Panc1 (cell line): ENCODE results near the gene TNFAIP1. TPM values are rescaled to one million over a fixed set of nuclear protein-coding genes. Genes with fewer than 3 reads are reported as not detected.

Source experiments
- ATAC-seq: fragments of 200-7000 bp; cut with Tn5 transposase; 2 replicates; pipeline ENCODE4 v1.9.1; 2020; ENCODE audit warnings: mild to moderate bottlenecking, moderate library complexity
- BruUV-seq: library from RNA; stranded (reverse); fragments of 400-500 nt; replicated peaks from 2 replicates; lab custom pipeline; 2021; lab: Mats Ljungman, UMichigan
- CTCF ChIA-PET: fragments of 300-600 bp; sonication (Branson Sonifier 250); formaldehyde crosslinking; loops from one replicate; lab custom pipeline; 2022; ENCODE audit warnings: antibody characterized with exemption; lab: Charles Lee
- POLR2A ChIA-PET: fragments of 300-600 bp; sonication (Branson Sonifier 250); formaldehyde crosslinking; loops from one replicate; lab custom pipeline; 2022; ENCODE audit warnings: antibody characterized with exemption; lab: Charles Lee
- DNase-seq: peaks from one replicate; pipeline ENCODE4 v3.0.0-alpha.2; 2010; ENCODE audit warnings: low read depth, low spot score
- H3K27ac ChIP-seq: 2 replicates; pipeline ENCODE4 v1.5.1; 2011; ENCODE audit warnings: mild to moderate bottlenecking, low read length, inconsistent platforms
- H3K27me3 ChIP-seq: fragments of 200-500 bp; sonication (Bioruptor generic); 2 replicates; pipeline ENCODE4 v1.6.0; 2014; ENCODE audit warnings: low read length, inconsistent platforms; ENCODE audit not compliant: control insufficient read depth, insufficient read depth
- H3K36me3 ChIP-seq: fragments of 200-500 bp; sonication (Bioruptor generic); 2 replicates; pipeline ENCODE4 v1.5.1; 2014; ENCODE audit warnings: inconsistent platforms, mild to moderate bottlenecking, low read length, moderate library complexity; ENCODE audit not compliant: control insufficient read depth, insufficient read depth
- H3K4me1 ChIP-seq: 2 replicates; pipeline ENCODE4 v1.5.1; 2011; ENCODE audit warnings: inconsistent platforms, mild to moderate bottlenecking, low read length, moderate library complexity; ENCODE audit not compliant: control insufficient read depth, insufficient read depth
- H3K4me3 ChIP-seq, 2 experiments: 2 replicates each; pipeline ENCODE4 v1.5.1; 2011 to 2012; ENCODE audit warnings: low read depth in 2 of 2, low read length in 2 of 2, mild to moderate bottlenecking in 2 of 2, inconsistent platforms in 1 of 2, moderate library complexity in 1 of 2
- H3K9me3 ChIP-seq: fragments of 200-500 bp; sonication (Bioruptor generic); 2 replicates; pipeline ENCODE4 v1.5.1; 2014; ENCODE audit warnings: low read depth, mild to moderate bottlenecking, inconsistent platforms, low read length, moderate library complexity; ENCODE audit not compliant: control insufficient read depth, insufficient read depth
- CTCF ChIP-seq: fragments of 450-650 bp; IDR thresholded peaks from 2 replicates; pipeline ENCODE4 v1.5.1; 2017; ENCODE audit warnings: mild to moderate bottlenecking
- POLR2AphosphoS5 ChIP-seq: IDR thresholded peaks from 2 replicates; pipeline ENCODE4 v1.6.1; 2012; ENCODE audit warnings: mild to moderate bottlenecking, low read depth, low read length, moderate library complexity
- SIN3A ChIP-seq: IDR thresholded peaks from 2 replicates; pipeline ENCODE4 v1.6.1; 2012; ENCODE audit warnings: low read depth, mild to moderate bottlenecking, low read length, moderate library complexity, borderline replicate concordance; ENCODE audit not compliant: insufficient read depth
- TCF7L2 ChIP-seq: IDR thresholded peaks from 2 replicates; pipeline ENCODE4 v1.6.1; 2011; ENCODE audit warnings: mild to moderate bottlenecking, low read depth, low read length, inconsistent platforms
- in situ Hi-C: cut with HindIII; loops from 2 replicates; pipeline ENCODE4 v1.10.0; 2016; ENCODE audit warnings: low sequenced_read_pairs, low pct_unique_long_range_greater_than_20kb
- intact Hi-C: fragments of 100-400 bp; cut with micrococcal nuclease; formaldehyde crosslinking; loops from one replicate; pipeline ENCODE4 v1.10.0; 2022; ENCODE audit not compliant: unreplicated experiment
- total RNA-seq: library from RNA; stranded (reverse); gene quantifications from one replicate; pipeline ENCODE4 v1.2.1, GENCODE V29; 2021; ENCODE audit not compliant: unreplicated experiment
- TF ChIP-seq, protein P1 (sequence below), 2 experiments: IDR thresholded peaks; 2 replicates each; pipeline ENCODE4 v1.6.1; 2011 to 2012; ENCODE audit warnings: low read depth in 2 of 2, control low read depth in 1 of 2, low read length in 1 of 2, mild to moderate bottlenecking in 1 of 2, moderate library complexity in 1 of 2; ENCODE audit not compliant: insufficient read depth in 1 of 2

TNFAIP1 gene
- total RNA-seq, 1 experiment from 2014 or later, result 55.8 TPM

- no peak for TF ChIP-seq CTCF
- TF ChIP-seq, protein P1, sequence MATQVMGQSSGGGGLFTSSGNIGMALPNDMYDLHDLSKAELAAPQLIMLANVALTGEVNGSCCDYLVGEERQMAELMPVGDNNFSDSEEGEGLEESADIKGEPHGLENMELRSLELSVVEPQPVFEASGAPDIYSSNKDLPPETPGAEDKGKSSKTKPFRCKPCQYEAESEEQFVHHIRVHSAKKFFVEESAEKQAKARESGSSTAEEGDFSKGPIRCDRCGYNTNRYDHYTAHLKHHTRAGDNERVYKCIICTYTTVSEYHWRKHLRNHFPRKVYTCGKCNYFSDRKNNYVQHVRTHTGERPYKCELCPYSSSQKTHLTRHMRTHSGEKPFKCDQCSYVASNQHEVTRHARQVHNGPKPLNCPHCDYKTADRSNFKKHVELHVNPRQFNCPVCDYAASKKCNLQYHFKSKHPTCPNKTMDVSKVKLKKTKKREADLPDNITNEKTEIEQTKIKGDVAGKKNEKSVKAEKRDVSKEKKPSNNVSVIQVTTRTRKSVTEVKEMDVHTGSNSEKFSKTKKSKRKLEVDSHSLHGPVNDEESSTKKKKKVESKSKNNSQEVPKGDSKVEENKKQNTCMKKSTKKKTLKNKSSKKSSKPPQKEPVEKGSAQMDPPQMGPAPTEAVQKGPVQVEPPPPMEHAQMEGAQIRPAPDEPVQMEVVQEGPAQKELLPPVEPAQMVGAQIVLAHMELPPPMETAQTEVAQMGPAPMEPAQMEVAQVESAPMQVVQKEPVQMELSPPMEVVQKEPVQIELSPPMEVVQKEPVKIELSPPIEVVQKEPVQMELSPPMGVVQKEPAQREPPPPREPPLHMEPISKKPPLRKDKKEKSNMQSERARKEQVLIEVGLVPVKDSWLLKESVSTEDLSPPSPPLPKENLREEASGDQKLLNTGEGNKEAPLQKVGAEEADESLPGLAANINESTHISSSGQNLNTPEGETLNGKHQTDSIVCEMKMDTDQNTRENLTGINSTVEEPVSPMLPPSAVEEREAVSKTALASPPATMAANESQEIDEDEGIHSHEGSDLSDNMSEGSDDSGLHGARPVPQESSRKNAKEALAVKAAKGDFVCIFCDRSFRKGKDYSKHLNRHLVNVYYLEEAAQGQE (IDR thresholded peaks at IDR 0.05; ENCODE audit: insufficient read depth in 1 of 2, low read depth in 2 of 2, low read length in 1 of 2), result no peak
- TF ChIP-seq SIN3A, result no peak
- no peak for TF ChIP-seq TCF7L2
- TF ChIP-seq POLR2AphosphoS5, result no peak
Observed at GRCh38 chr17:28339431-28339830, 3.9 kb downstream of the TNFAIP1 start.

GRCh38 chr17:28340374-28340773 lies 4.8 kb downstream of the TNFAIP1 start:
- DNase-seq (no peak), ATAC-seq (no peak)
- H3K27ac ChIP-seq, result no peak overlapping the region
- TF ChIP-seq, protein P1 (IDR thresholded peaks at IDR 0.05; ENCODE audit: insufficient read depth in 1 of 2, low read depth in 2 of 2, low read length in 1 of 2), result no peak
- TF ChIP-seq CTCF (no peak), SIN3A (no peak), POLR2AphosphoS5 (no peak), TCF7L2 (no peak)
- no peaks in the 10 kb centered on the region for H3K27me3 ChIP-seq
- in situ Hi-C loops (no loop called here), intact Hi-C loops (no loop called here)
- CTCF ChIA-PET, result no interaction called here
- H3K4me1 ChIP-seq, result peaks cover 16% of the 10 kb centered on the region
- H3K4me3 ChIP-seq, result no peak overlapping the region
- no peaks in the 10 kb centered on the region; the same call in 1 of the 2 replicates for H3K36me3 ChIP-seq
- BruUV-seq, result no TSS peak
- POLR2A ChIA-PET, result interaction anchor here (0.7 kb wide), 1 partner anchor 641 kb away, joined by 3 read pairs; no protein-coding TSS in a partner anchor
- H3K9me3 ChIP-seq, result no peaks in the 10 kb centered on the region

More at GRCh38 chr17:28339431-28339830, 3.9 kb downstream of the TNFAIP1 start:
- Histone ChIP-seq H3K27me3 (no peaks in the 10 kb centered on the region), H3K9me3 (no peaks in the 10 kb centered on the region), H3K36me3 (no peaks in the 10 kb centered on the region; the same call in 1 of the 2 replicates), H3K27ac (no peak overlapping the region), H3K4me3 (no peak overlapping the region), H3K4me1 (peaks cover 20% of the 10 kb centered on the region)
- ChIA-PET CTCF (no interaction called here), POLR2A (interaction anchor here (0.7 kb wide), 1 partner anchor 642 kb away, joined by 3 read pairs; no protein-coding TSS in a partner anchor)
- DNase-seq, result no peak
- in situ Hi-C loops, result no loop called here
- intact Hi-C loops, result no loop called here
- no peak for ATAC-seq
- no TSS peak for BruUV-seq
